ENCODE measurements around the gene ULBP3. TPM values are rescaled to one million over a fixed set of nuclear protein-coding genes. Genes with fewer than 3 reads are reported as not detected.
A peak's percentile ranks its signal among the peaks of the same experiment; 100 is the strongest.
"Not testable (repeated sequence)": the region's sequence is repeated elsewhere in the genome, so short reads cannot be mapped to it uniquely, and the experiment has no call there.

Gene ULBP3
- total and polyA plus RNA-seq, 2 experiments from 2014 or later = 5.8 to 11.1 TPM

- not testable (repeated sequence) for H3K36me3 ChIP-seq; H3K4me1 ChIP-seq (ENCODE audit: low read depth); H3K27ac ChIP-seq; H3K9me3 ChIP-seq (ENCODE audit: low read depth); DNase-seq (ENCODE audit: low read depth in 1 of 2, low spot score in 1 of 2); H3K4me3 ChIP-seq
- TF ChIP-seq, protein P1, sequence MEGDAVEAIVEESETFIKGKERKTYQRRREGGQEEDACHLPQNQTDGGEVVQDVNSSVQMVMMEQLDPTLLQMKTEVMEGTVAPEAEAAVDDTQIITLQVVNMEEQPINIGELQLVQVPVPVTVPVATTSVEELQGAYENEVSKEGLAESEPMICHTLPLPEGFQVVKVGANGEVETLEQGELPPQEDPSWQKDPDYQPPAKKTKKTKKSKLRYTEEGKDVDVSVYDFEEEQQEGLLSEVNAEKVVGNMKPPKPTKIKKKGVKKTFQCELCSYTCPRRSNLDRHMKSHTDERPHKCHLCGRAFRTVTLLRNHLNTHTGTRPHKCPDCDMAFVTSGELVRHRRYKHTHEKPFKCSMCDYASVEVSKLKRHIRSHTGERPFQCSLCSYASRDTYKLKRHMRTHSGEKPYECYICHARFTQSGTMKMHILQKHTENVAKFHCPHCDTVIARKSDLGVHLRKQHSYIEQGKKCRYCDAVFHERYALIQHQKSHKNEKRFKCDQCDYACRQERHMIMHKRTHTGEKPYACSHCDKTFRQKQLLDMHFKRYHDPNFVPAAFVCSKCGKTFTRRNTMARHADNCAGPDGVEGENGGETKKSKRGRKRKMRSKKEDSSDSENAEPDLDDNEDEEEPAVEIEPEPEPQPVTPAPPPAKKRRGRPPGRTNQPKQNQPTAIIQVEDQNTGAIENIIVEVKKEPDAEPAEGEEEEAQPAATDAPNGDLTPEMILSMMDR (IDR thresholded peaks at IDR 0.05; ENCODE audit: low read depth, low read length) = peak; percentile 23
- H3K27me3 ChIP-seq = peaks cover 91% of the 10 kb centered on the region
Observed at GRCh38 chr6:150017186-150017521, 51.8 kb downstream of the ULBP3 start.

- peak; percentile 74 to 79 for DNase-seq (ENCODE audit: low read depth in 1 of 2, low spot score in 1 of 2)
- peaks cover 94% of the 10 kb centered on the region for H3K27me3 ChIP-seq
Observed at GRCh38 chr6:150016324-150017185, 52.4 kb downstream of the ULBP3 start.

GRCh38 chr6:150015281-150016001, 53.5 kb downstream of the ULBP3 start:
- H3K27me3 ChIP-seq = peaks cover 94% of the 10 kb centered on the region
- DNase-seq (ENCODE audit: low read depth in 1 of 2, low spot score in 1 of 2); H3K4me1 ChIP-seq (ENCODE audit: low read depth); H3K36me3 ChIP-seq; H3K4me3 ChIP-seq; H3K9me3 ChIP-seq (ENCODE audit: low read depth); H3K27ac ChIP-seq: not testable (repeated sequence)

More at GRCh38 chr6:150016324-150017185, 52.4 kb downstream of the ULBP3 start:
- Histone ChIP-seq H3K36me3 (no peaks in the 10 kb centered on the region), H3K9me3 (ENCODE audit: low read depth) (no peaks in the 10 kb centered on the region), H3K4me1 (ENCODE audit: low read depth) (no peaks in the 10 kb centered on the region), H3K27ac (no peak overlapping the region), H3K4me3 (no peak overlapping the region)
- TF ChIP-seq, protein P1 (IDR thresholded peaks at IDR 0.05; ENCODE audit: low read depth, low read length) = peak; percentile 48

DNA sequence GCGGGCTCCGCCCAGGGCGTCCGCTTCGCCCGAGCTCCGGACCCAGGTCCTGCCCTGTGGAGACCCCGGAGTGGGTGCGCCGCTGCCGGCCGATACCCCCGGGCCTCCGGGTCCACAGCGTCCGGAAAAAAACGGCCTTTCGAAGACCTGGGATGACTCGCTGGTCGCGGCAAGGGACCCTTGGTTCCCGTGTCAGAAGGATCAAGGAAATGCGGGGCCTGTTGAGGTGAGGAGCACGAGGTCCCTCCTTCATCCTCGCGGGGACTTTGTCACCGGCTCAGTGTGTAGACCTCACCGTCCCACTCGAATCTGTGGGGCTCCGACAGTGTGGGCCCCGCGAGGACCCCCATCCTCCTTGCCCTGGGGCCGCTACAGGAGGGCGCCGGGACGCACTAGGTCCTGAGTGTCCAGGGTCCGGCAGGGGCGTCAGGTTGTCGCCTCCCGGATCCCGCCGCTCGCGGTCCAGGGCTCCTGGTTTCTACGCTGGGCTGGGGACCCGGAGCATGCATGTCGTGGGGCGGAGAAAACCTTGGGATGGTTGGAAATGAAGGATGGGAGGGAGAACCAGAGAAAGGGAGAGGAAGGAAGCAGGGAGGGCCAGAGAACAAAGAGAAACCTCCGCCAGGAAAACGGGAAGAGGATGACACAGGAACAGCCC, 54.2 kb downstream of the ULBP3 start:
- H3K4me1 ChIP-seq (ENCODE audit: low read depth); H3K36me3 ChIP-seq; H3K27ac ChIP-seq; H3K9me3 ChIP-seq (ENCODE audit: low read depth); H3K4me3 ChIP-seq; DNase-seq (ENCODE audit: low read depth in 1 of 2, low spot score in 1 of 2): not testable (repeated sequence)
- H3K27me3 ChIP-seq = peaks cover 97% of the 10 kb centered on the region

DNA sequence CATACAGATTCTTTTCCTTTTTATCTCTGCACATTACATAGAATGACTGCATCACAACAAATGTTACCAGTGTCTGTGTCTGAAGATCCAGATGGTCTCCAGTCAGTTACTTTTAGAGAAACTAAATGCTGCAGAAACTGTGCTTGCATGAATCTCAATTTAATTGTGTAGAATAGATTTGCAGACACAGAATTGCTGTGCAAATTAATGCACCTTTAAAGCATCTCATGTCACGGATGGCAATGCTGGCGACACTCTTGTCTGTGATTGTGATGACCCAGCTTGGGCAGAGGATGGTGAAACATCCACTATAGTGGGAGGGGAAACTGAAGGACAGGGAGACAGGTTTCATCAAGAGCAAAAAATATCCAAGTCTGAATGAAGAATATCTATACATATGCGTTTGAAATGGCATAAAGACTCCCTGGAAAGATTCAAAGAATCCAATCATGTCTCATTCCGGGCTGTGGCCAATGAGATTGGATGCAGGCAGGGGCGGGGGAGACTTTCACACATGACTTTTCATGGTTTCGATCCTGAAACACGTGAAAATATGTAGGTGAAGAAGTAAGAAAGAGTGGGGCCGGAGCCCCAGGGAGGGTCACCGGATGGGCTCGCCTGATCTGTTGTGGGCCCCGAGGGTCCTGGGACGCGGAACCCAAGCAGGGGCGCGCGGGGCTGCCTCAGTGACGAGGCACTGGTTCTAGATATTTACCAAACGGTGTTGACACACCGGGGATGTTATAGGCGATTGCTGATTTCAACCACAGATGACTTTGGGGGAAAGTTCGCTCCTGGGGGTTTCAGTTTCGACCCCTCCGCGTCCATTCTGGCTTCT, 54.9 kb downstream of the ULBP3 start:
- H3K4me1 ChIP-seq (ENCODE audit: low read depth); H3K27ac ChIP-seq; DNase-seq (ENCODE audit: low read depth in 1 of 2, low spot score in 1 of 2); H3K4me3 ChIP-seq; H3K9me3 ChIP-seq (ENCODE audit: low read depth); H3K36me3 ChIP-seq: not testable (repeated sequence)
- H3K27me3 ChIP-seq = peaks cover 100% of the 10 kb centered on the region

GRCh38 chr6:150012846-150013784, 55.8 kb downstream of the ULBP3 start:
- H3K27ac ChIP-seq; DNase-seq (ENCODE audit: low read depth in 1 of 2, low spot score in 1 of 2); H3K36me3 ChIP-seq; H3K9me3 ChIP-seq (ENCODE audit: low read depth); H3K4me3 ChIP-seq; H3K4me1 ChIP-seq (ENCODE audit: low read depth): not testable (repeated sequence)
- peaks cover 100% of the 10 kb centered on the region for H3K27me3 ChIP-seq

Other genes starting within 250 kb of the ULBP3 start
- 11.3 and 11.9 TPM in 2 replicates for gene LRP11, start 204.8 kb downstream of the ULBP3 start, total RNA-seq
- 10.8 and 17.7 TPM in 2 replicates for gene LRP11, start 204.8 kb downstream of the ULBP3 start, polyA plus RNA-seq
- gene RAET1E, start 171.0 kb downstream of the ULBP3 start, total RNA-seq = not detected in 2 replicates
- not detected in 2 replicates for gene RAET1E, start 171.0 kb downstream of the ULBP3 start, polyA plus RNA-seq
- gene RAET1G, start 146.0 kb downstream of the ULBP3 start, total RNA-seq = not detected in 2 replicates
- gene RAET1G, start 146.0 kb downstream of the ULBP3 start, polyA plus RNA-seq = not detected in 2 replicates
- gene ULBP2, start 127.1 kb downstream of the ULBP3 start, total RNA-seq = not detected in 2 replicates
- not detected in 2 replicates for gene ULBP2, start 127.1 kb downstream of the ULBP3 start, polyA plus RNA-seq
- 0.04 TPM in 1 of 2 replicates, not detected in the other for gene ULBP1, start 105.2 kb downstream of the ULBP3 start, total RNA-seq
- not detected in 2 replicates for gene ULBP1, start 105.2 kb downstream of the ULBP3 start, polyA plus RNA-seq
- not detected in 2 replicates for gene RAET1L, start 43.6 kb downstream of the ULBP3 start, total RNA-seq
- not detected in 2 replicates for gene RAET1L, start 43.6 kb downstream of the ULBP3 start, polyA plus RNA-seq
- gene PPP1R14C, start 73.9 kb upstream of the ULBP3 start, total RNA-seq = 104 and 106 TPM in 2 replicates
- gene PPP1R14C, start 73.9 kb upstream of the ULBP3 start, polyA plus RNA-seq = 190 and 273 TPM in 2 replicates

Measured in cardiac muscle cell (in vitro differentiated cells and primary cell).